Brain microvascular endothelial cell (primary cell): ENCODE results near the gene KHDC4.
"Not testable (repeated sequence)": the region's sequence is repeated elsewhere in the genome, so short reads cannot be mapped to it uniquely, and the experiment has no call there.

Experiments used
- DNase-seq: peaks from one replicate; pipeline ENCODE4 v3.0.0-alpha.2; 2020
- H3K27ac ChIP-seq: fragments of 250-450 bp; sonication (Bioruptor Pico); 2 replicates; pipeline ENCODE4 v1.5.1; 2020; ENCODE audit warnings: mild to moderate bottlenecking, moderate library complexity
- H3K27me3 ChIP-seq: fragments of 250-450 bp; sonication (Bioruptor Pico); replicated peaks from 2 replicates; pipeline ENCODE4 v1.5.1; 2020; ENCODE audit warnings: mild to moderate bottlenecking
- H3K36me3 ChIP-seq: fragments of 250-450 bp; sonication (Bioruptor Pico); replicated peaks from 2 replicates; pipeline ENCODE4 v1.5.1; 2020; ENCODE audit warnings: mild to moderate bottlenecking
- H3K4me3 ChIP-seq: 2 replicates; pipeline ENCODE4 v1.5.1; 2011; ENCODE audit warnings: low read depth, mild to moderate bottlenecking, control low read depth, low read length, moderate library complexity
- CTCF ChIP-seq: IDR thresholded peaks from 2 replicates; pipeline ENCODE4 v1.5.1; 2011; ENCODE audit warnings: low read depth, mild to moderate bottlenecking, moderate library complexity, low read length, control low read depth, inconsistent platforms; ENCODE audit errors: missing control alignments
- in situ Hi-C: cut with HindIII; loops from 2 replicates; pipeline ENCODE4 v1.10.0; 2017; ENCODE audit warnings: low sequenced_read_pairs, low pct_ligation_motif_present

The KHDC4 gene

GRCh38 chr1:155933591-155934096 is 569 bp downstream of the KHDC4 start:
- peak overlapping the region; percentile 87 for H3K27ac ChIP-seq
- TF ChIP-seq CTCF = no peak
- no peak for DNase-seq
- no peaks in the 10 kb centered on the region for H3K27me3 ChIP-seq
- H3K4me3 ChIP-seq = peak overlapping the region; percentile 97
- in situ Hi-C loops = no loop called here
- peaks cover 33% of the 10 kb centered on the region for H3K36me3 ChIP-seq

- in situ Hi-C loops = no loop called here
- Histone ChIP-seq H3K27ac (no peak overlapping the region), H3K4me3 (peak overlapping the region; percentile 17), H3K27me3 (no peaks in the 10 kb centered on the region), H3K36me3 (peaks cover 42% of the 10 kb centered on the region)
- DNase-seq = no peak
- no peak for TF ChIP-seq CTCF
These were observed 1.7 kb downstream of the KHDC4 start for GRCh38 chr1:155932487-155932886.

GRCh38 chr1:155932081-155932480 is 2.1 kb downstream of the KHDC4 start:
- Histone ChIP-seq H3K27me3 (no peaks in the 10 kb centered on the region), H3K4me3 (peak overlapping the region; percentile 3), H3K27ac (no peak overlapping the region), H3K36me3 (peaks cover 46% of the 10 kb centered on the region)
- no peak for DNase-seq
- TF ChIP-seq CTCF = no peak
- in situ Hi-C loops = no loop called here

- Histone ChIP-seq H3K27ac (no peak overlapping the region), H3K4me3 (peak overlapping the region; percentile 20), H3K36me3 (peaks cover 52% of the 10 kb centered on the region), H3K27me3 (no peaks in the 10 kb centered on the region)
- no peak for DNase-seq
- in situ Hi-C loops = no loop called here
- no peak for TF ChIP-seq CTCF
These were observed 2.7 kb downstream of the KHDC4 start for GRCh38 chr1:155931332-155932038.

- H3K27me3 ChIP-seq, H3K27ac ChIP-seq, in situ Hi-C loops, DNase-seq, H3K4me3 ChIP-seq: not testable (repeated sequence)
- peaks cover 58% of the 10 kb centered on the region for H3K36me3 ChIP-seq
These were observed 3.5 kb downstream of the KHDC4 start for GRCh38 chr1:155930725-155931124.

- Histone ChIP-seq H3K27ac (peak overlapping the region; percentile 11), H3K36me3 (peaks cover 74% of the 10 kb centered on the region), H3K4me3 (no peak overlapping the region), H3K27me3 (no peaks in the 10 kb centered on the region)
- DNase-seq = peak; percentile 48
- TF ChIP-seq CTCF = no peak
- in situ Hi-C loops = no loop called here
These were observed 5.2 kb downstream of the KHDC4 start for GRCh38 chr1:155929057-155929456.
